Mesendoderm (in vitro differentiated cells): ENCODE results near the gene MUSTN1.

Experiments
- DNase-seq: peaks from one replicate; pipeline ENCODE4 v3.0.0; 2013
- H2AK5ac ChIP-seq: 2 replicates; pipeline ENCODE4 v1.6.1; 2013; ENCODE audit warnings: low read length, inconsistent platforms
- H2BK120ac ChIP-seq: 2 replicates; pipeline ENCODE4 v1.6.1; 2013; ENCODE audit warnings: low read depth, mild to moderate bottlenecking, low read length, moderate library complexity, mixed read lengths
- H2BK15ac ChIP-seq: replicated peaks from 2 replicates; pipeline ENCODE4 v1.6.1; 2013; ENCODE audit warnings: low read depth, mild to moderate bottlenecking, moderate library complexity
- H2BK5ac ChIP-seq: 2 replicates; pipeline ENCODE4 v1.6.1; 2013; ENCODE audit warnings: low read length, inconsistent platforms
- H3K18ac ChIP-seq: 2 replicates; pipeline ENCODE4 v1.6.1; 2013; ENCODE audit warnings: mild to moderate bottlenecking, low read length, mixed read lengths
- H3K23ac ChIP-seq: one replicate; pipeline ENCODE4 v1.6.1; 2013; ENCODE audit warnings: low read length
- H3K27ac ChIP-seq: 2 replicates; pipeline ENCODE4 v1.5.1; 2013; ENCODE audit warnings: low read depth, mild to moderate bottlenecking, inconsistent platforms, low read length, moderate library complexity
- H3K27me3 ChIP-seq: 2 replicates; pipeline ENCODE4 v1.6.1; 2013; ENCODE audit warnings: low read length, control low read depth, mild to moderate bottlenecking, inconsistent platforms; ENCODE audit not compliant: insufficient read depth, poor library complexity
- H3K36me3 ChIP-seq: 2 replicates; pipeline ENCODE4 v1.6.1; 2013; ENCODE audit warnings: low read length, inconsistent platforms; ENCODE audit not compliant: control insufficient read depth, insufficient read depth
- H3K4ac ChIP-seq: one replicate; pipeline ENCODE4 v1.6.1; 2013; ENCODE audit warnings: low read depth, mild to moderate bottlenecking, low read length, moderate library complexity
- H3K4me1 ChIP-seq: 2 replicates; pipeline ENCODE4 v1.6.1; 2013; ENCODE audit warnings: low read depth, low read length, inconsistent platforms; ENCODE audit not compliant: control insufficient read depth
- H3K4me2 ChIP-seq: 2 replicates; pipeline ENCODE4 v1.6.1; 2013; ENCODE audit warnings: low read length
- H3K4me3 ChIP-seq: 2 replicates; pipeline ENCODE4 v1.5.1; 2013; ENCODE audit warnings: mild to moderate bottlenecking, low read length
- H3K56ac ChIP-seq: one replicate; pipeline ENCODE4 v1.6.1; 2013; ENCODE audit warnings: low read length
- H3K79me1 ChIP-seq: 2 replicates; pipeline ENCODE4 v1.6.1; 2013; ENCODE audit warnings: low read length, inconsistent platforms
- H3K79me2 ChIP-seq: 2 replicates; pipeline ENCODE4 v1.6.1; 2013; ENCODE audit warnings: mild to moderate bottlenecking, low read length; ENCODE audit not compliant: control insufficient read depth, insufficient read depth
- H3K9ac ChIP-seq: 2 replicates; pipeline ENCODE4 v1.6.1; 2013; ENCODE audit warnings: low read length, inconsistent platforms
- H4K5ac ChIP-seq: one replicate; pipeline ENCODE4 v1.6.1; 2013; ENCODE audit warnings: low read length
- H4K8ac ChIP-seq: one replicate; pipeline ENCODE4 v1.6.1; 2013; ENCODE audit warnings: low read depth, mild to moderate bottlenecking, control low read depth, low read length, moderate library complexity
- WGBS: extraction: QIAGEN DNeasy Blood & Tissue Kit; methylation state at CpG from one replicate; pipeline ENCODE4 v1.1.7; 2013; ENCODE audit warnings: low lambda C conversion rate, missing lambda C conversion rate; ENCODE audit not compliant: insufficient coverage; ENCODE audit errors: extremely low coverage; 5-methylcytosine and 5-hydroxymethylcytosine counted together

MUSTN1 gene

GRCh38 chr3:52831500-52832301 is 3.1 kb downstream of the MUSTN1 start:
- no peak overlapping the region for H2BK120ac ChIP-seq
- no peak overlapping the region for H4K5ac ChIP-seq
- no peak overlapping the region for H2BK15ac ChIP-seq
- no peak overlapping the region for H3K9ac ChIP-seq
- H3K79me2 ChIP-seq: no peaks in the 10 kb centered on the region
- no peak overlapping the region for H3K4me3 ChIP-seq
- no peak overlapping the region for H3K4me2 ChIP-seq
- H4K8ac ChIP-seq: no peak overlapping the region
- no peaks in the 10 kb centered on the region for H3K79me1 ChIP-seq
- no peak overlapping the region for H3K23ac ChIP-seq
- WGBS: no CpG with 5 or more reads among the region's 21 CpGs
- H3K27me3 ChIP-seq: no peaks in the 10 kb centered on the region
- H2AK5ac ChIP-seq: no peak overlapping the region
- H3K4ac ChIP-seq: no peak overlapping the region
- no peak overlapping the region for H3K18ac ChIP-seq
- H3K56ac ChIP-seq: no peak overlapping the region
- no peak for DNase-seq
- H3K27ac ChIP-seq: no peak overlapping the region
- no peaks in the 10 kb centered on the region for H3K36me3 ChIP-seq
- H3K4me1 ChIP-seq: no peaks in the 10 kb centered on the region
- H2BK5ac ChIP-seq: no peak overlapping the region

GRCh38 chr3:52830535-52831258 is 4.1 kb downstream of the MUSTN1 start, which contains the start of gene ITIH4:
ITIH4 (minus strand) TSS chr3:52830672; CDS start chr3:52830642, 30 bp downstream.
- no peak within 1 kb of the TSS for H2BK120ac ChIP-seq
- H4K5ac ChIP-seq: no peak within 1 kb of the TSS
- H3K9ac ChIP-seq: no peak within 1 kb of the TSS
- no peak within 1 kb of the TSS for H3K27ac ChIP-seq
- H2AK5ac ChIP-seq: no peak within 1 kb of the TSS
- H4K8ac ChIP-seq: no peak within 1 kb of the TSS
- no peak within 1 kb of the TSS for H2BK15ac ChIP-seq
- H3K4me1 ChIP-seq: no peaks in the 10 kb centered on the region
- no peak within 1 kb of the TSS for H3K23ac ChIP-seq
- no CpG with 5 or more reads among the region's 16 CpGs for WGBS
- H3K4me3 ChIP-seq: no peak within 1 kb of the TSS
- no peak within 1 kb of the TSS for H3K4me2 ChIP-seq
- H3K18ac ChIP-seq: no peak within 1 kb of the TSS
- H3K79me2 ChIP-seq: no peaks in the 10 kb centered on the region
- H3K36me3 ChIP-seq: no peaks in the 10 kb centered on the region
- no peak for DNase-seq
- H3K79me1 ChIP-seq: no peaks in the 10 kb centered on the region
- H3K27me3 ChIP-seq: no peaks in the 10 kb centered on the region
- H3K4ac ChIP-seq: no peak within 1 kb of the TSS
- no peak within 1 kb of the TSS for H2BK5ac ChIP-seq
- H3K56ac ChIP-seq: no peak within 1 kb of the TSS

- Histone ChIP-seq H3K27me3 (no peaks in the 10 kb centered on the region), H3K4me2 (no peak overlapping the region), H3K4ac (no peak overlapping the region), H3K23ac (no peak overlapping the region), H3K79me1 (no peaks in the 10 kb centered on the region), H3K36me3 (no peaks in the 10 kb centered on the region), H2BK5ac (no peak overlapping the region), H2BK120ac (no peak overlapping the region), H3K4me1 (no peaks in the 10 kb centered on the region), H3K56ac (no peak overlapping the region), H2AK5ac (no peak overlapping the region), H3K79me2 (no peaks in the 10 kb centered on the region), H3K4me3 (no peak overlapping the region), H4K5ac (no peak overlapping the region), H2BK15ac (no peak overlapping the region), H3K18ac (no peak overlapping the region), H4K8ac (no peak overlapping the region), H3K27ac (no peak overlapping the region), H3K9ac (no peak overlapping the region)
- DNase-seq: no peak
- no CpG with 5 or more reads among the region's 10 CpGs for WGBS
Observed at GRCh38 chr3:52829906-52830463, 4.8 kb downstream of the MUSTN1 start.

- Histone ChIP-seq H3K36me3 (no peaks in the 10 kb centered on the region), H3K18ac (no peak overlapping the region), H3K9ac (no peak overlapping the region), H3K79me1 (no peaks in the 10 kb centered on the region), H3K4me1 (no peaks in the 10 kb centered on the region), H3K4ac (no peak overlapping the region), H4K8ac (no peak overlapping the region), H3K4me3 (no peak overlapping the region), H3K4me2 (no peak overlapping the region), H4K5ac (no peak overlapping the region), H2BK120ac (no peak overlapping the region), H2BK15ac (no peak overlapping the region), H2AK5ac (no peak overlapping the region), H3K27ac (no peak overlapping the region), H3K79me2 (no peaks in the 10 kb centered on the region), H3K27me3 (no peaks in the 10 kb centered on the region), H3K23ac (no peak overlapping the region), H2BK5ac (no peak overlapping the region), H3K56ac (no peak overlapping the region)
- no peak for DNase-seq
- WGBS: no CpG with 5 or more reads among the region's 3 CpGs
Observed at GRCh38 chr3:52829482-52829881, 5.3 kb downstream of the MUSTN1 start.

GRCh38 chr3:52827866-52828376 is 6.9 kb downstream of the MUSTN1 start:
- Histone ChIP-seq H3K27me3 (no peaks in the 10 kb centered on the region), H3K4ac (no peak overlapping the region), H3K18ac (no peak overlapping the region), H3K36me3 (no peaks in the 10 kb centered on the region), H2BK120ac (no peak overlapping the region), H3K27ac (no peak overlapping the region), H4K8ac (no peak overlapping the region), H2BK5ac (no peak overlapping the region), H3K4me2 (no peak overlapping the region), H2BK15ac (no peak overlapping the region), H3K4me3 (no peak overlapping the region), H3K9ac (no peak overlapping the region), H3K23ac (no peak overlapping the region), H3K79me2 (no peaks in the 10 kb centered on the region), H3K79me1 (no peaks in the 10 kb centered on the region), H3K4me1 (no peaks in the 10 kb centered on the region), H4K5ac (no peak overlapping the region), H2AK5ac (no peak overlapping the region), H3K56ac (no peak overlapping the region)
- DNase-seq: peak; percentile 44
- no CpG with 5 or more reads among the region's 10 CpGs for WGBS
